ENCODE data around the gene TGFB2.

- TF ChIP-seq, protein P1, sequence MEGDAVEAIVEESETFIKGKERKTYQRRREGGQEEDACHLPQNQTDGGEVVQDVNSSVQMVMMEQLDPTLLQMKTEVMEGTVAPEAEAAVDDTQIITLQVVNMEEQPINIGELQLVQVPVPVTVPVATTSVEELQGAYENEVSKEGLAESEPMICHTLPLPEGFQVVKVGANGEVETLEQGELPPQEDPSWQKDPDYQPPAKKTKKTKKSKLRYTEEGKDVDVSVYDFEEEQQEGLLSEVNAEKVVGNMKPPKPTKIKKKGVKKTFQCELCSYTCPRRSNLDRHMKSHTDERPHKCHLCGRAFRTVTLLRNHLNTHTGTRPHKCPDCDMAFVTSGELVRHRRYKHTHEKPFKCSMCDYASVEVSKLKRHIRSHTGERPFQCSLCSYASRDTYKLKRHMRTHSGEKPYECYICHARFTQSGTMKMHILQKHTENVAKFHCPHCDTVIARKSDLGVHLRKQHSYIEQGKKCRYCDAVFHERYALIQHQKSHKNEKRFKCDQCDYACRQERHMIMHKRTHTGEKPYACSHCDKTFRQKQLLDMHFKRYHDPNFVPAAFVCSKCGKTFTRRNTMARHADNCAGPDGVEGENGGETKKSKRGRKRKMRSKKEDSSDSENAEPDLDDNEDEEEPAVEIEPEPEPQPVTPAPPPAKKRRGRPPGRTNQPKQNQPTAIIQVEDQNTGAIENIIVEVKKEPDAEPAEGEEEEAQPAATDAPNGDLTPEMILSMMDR (optimal IDR thresholded peaks at IDR 0.05 in 1 of 3, IDR thresholded peaks at IDR 0.05 in 1 of 3, conservative IDR thresholded peaks at IDR 0.05 in 1 of 3; ENCODE audit: extremely low read depth in 1 of 3, insufficient read depth in 2 of 3, low read length in 3 of 3), result no peak
- no peak for TF ChIP-seq EZH2 (IDR thresholded peaks at IDR 0.05; ENCODE audit: low read length)
These were observed 135.5 kb downstream of the TGFB2 start for GRCh38 chr1:218480588-218481099.

All from keratinocyte (primary cell).